ENCODE data around the gene TDRD3.

TDRD3 gene

DNA sequence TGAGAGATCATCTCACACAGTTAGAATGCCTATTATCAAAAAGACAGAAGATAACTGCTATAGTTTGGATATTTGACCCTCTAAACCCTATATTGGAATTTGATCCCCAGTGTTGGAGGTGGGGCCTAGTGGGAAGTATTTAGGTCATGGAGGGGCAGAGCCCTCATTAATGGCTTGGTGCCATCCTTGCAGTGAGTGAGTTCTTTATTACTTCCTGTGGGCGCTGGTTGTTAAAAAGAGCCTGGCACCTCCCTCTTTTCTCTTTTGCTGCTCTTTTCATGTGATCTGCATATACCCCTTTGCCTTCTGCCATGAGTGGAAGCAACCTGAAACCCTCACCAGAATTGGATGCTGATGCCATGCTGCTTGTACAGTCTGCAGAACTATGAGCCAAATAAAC lies 66.8 kb downstream of the TDRD3 start:
- no peak for DNase-seq

DNA sequence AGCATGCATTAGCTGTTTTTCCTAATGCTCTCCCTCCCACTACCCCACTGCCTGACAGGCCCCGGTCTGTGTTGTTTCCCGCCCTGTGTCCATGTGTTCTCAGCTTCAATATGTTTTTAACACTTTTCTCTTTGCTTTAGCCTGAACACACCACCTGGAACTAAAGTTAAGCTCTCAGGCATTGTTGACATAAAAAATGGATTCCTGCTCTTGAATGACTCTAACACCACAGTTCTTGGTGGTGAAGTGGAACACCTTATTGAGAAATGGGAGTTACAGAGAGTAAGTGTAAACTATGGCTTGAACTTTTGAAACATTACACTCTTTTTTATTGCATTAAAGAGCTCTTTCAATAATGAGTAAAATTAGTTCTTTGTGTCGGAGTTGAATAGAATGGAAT lies 70.1 kb downstream of the TDRD3 start:
- no peak for DNase-seq

DNA sequence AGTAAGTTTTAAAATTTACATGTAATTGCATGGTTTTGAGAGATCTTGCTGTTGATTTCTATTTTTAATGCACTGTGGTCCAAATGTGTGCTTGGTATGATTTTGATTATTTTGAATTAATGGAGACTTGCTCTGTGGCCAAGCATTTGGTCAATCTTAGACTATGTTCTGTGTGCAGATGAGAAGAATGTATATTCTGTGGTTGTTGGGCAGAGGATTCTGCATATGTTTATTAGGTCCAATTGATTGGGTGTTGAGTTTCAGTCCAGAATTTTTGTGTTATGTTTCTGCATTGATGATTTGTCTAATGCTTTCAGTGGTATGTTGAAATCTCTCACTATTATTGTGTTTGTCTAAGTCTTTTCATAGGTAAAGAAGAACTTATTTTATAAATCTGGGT lies 82.3 kb downstream of the TDRD3 start:
- DNase-seq, result no peak

DNA sequence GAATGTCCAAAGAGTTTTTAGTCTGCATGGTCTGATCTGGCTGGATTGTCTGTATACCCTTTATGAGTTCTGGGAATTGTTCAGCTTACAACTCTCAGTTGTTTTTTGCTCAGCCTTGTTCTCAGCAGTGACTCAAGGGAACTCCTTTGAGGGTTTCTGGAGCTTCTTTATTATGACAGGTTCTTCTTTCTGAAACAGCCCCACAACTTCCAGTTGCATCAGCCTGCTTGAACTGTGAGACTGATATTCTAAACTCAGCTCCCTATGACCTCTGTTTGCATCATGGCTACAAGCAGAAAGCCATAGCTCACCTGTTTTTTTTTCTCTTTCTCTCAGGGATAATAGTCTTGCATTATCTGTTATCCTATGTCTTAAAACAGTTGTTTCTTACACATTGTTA lies 85.0 kb downstream of the TDRD3 start:
- no peak for DNase-seq

DNA sequence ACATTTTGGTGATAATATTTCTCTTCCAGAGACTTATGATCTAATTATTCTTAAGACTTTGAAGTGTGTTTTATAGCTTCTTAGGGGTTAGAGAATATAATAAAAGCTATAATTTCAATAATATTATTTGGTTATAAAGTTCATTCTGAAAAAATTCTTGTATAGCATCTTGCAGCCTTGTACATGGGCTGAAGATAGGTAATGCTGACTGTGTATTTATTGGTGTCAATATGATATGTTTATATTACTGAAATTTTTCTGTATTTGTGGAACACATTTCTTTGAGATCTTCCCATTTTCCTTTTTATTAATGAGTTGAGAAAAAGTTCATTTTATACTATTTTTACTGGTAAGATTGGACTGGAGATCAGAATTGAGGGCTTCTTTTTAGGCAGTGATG lies 87.8 kb downstream of the TDRD3 start:
- DNase-seq, result no peak

DNA sequence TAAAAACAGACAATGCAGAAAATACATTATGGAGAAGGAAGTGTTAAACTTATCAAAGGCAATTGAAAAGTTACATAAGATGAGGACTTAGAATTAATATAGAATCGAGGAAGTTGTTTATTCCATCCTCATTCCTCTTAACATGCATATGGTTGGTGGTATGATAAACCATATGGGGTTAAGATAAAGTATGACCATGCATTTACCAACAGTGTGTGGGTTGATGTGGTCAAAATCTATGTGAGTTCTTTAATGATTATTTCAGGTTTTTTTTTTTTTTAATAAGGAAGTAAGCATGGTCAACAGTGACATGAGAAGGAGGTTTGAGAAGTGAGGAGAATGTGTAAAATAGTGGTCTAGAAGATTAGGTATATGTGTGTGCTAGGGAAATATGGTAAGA lies 94.5 kb downstream of the TDRD3 start:
- DNase-seq, result no peak

DNA sequence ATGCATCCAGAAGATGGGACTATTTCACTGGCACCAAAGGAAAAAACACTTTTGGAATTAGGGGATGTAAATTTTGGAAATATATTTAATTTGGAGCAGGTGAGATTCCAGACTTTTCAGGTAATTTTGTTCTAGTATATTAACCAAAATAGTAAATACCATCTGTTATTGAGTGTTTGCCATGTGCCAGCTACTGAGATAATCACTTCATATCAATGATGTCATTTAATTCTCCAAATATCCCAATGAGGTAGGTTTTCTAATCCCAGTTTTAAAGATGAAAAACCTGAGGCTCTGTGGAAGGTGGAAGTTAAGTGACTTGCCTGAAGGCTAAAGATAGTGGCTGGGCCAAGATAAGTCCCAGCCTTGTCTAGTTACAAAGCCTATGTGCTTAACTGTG lies 95.2 kb downstream of the TDRD3 start:
- no peak for DNase-seq

DNA sequence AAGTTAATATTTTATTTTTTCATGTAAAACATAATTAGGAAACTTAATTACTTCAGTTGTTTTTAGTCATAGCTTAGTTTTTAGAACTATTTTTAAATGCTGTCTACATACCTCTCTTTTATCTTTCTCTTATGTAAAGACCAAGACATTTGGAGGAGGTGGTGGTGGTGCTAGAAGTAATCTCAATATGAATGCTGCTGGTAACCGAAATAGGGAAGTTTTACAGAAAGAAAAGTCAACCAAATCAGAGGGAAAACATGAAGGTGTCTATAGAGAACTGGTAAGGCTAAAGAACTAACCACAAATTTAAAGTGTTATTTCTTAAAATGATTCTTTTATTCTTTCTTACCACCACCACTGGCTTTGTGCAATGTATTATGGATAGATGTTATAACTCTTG lies 97.3 kb downstream of the TDRD3 start:
- DNase-seq, result no peak

DNA sequence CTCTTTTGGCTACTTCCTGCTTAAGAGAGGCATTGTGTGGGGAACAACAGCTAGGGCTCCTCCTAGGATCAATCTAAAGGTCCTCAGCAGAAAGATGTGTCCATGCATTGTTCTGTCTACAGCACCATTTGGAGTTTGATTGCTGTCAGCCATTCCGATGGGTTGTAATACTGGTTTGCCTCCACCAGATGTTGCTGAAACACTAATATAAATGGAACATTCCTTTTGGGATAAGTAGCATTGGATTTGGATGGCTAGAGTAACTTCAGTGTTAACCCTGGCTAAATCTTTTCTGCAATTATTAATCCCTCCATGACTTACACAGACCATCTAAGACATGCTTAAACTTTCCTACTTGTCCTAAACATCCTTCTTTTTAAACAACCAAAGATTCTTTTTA lies 104.2 kb downstream of the TDRD3 start:
- no peak for DNase-seq

DNA sequence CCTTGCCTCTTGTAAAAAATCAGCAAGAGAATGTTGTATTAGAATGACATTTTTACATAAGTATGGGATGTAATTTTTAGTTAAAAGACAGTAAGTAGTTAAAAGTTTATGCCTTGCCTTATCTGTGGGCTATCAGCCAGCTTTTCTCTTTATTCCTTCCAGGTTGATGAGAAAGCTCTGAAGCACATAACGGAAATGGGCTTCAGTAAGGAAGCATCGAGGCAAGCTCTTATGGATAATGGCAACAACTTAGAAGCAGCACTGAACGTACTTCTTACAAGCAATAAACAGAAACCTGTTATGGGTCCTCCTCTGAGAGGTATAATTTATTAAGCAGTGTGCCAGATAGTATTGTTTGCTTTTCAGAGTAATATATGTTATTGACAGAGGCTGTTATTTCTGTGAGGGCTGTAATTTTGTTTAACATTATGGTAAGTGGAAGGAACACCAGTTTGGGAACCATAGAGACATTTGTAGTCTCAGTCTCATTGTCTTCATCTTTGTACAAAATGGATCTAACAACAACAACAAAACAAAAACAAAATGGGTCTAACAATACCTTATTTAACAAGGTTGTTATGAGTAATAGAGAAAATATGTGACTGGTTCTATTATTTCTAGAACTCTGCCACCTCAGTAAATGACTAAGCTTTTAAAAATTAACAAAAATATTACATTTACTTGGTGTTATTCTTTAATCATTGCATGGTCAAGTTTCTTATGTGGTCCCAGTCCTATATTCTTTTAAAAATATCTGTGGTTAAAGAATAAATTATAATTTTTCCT lies 112.8 kb downstream of the TDRD3 start:
- DNase-seq, result no peak

DNA sequence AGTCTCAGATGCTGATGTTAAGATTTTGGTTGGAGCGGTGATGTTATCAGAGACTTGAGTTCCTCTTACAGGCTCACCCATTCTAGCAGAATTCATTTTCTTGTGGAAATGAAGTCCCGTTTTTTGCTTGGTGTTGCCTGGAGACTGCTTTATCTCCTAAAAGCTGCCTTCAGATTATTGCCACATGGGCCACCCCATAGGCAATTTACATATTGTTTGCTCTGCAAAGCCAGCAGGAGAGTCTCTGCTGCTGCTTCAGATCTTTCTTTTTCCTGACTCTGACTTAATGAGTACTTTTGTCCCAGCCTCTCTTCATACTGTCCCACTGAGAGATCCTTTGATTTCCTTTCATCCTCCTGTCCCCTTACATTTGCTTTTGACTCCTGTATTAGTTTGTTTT lies 114.6 kb downstream of the TDRD3 start:
- DNase-seq, result no peak

DNA sequence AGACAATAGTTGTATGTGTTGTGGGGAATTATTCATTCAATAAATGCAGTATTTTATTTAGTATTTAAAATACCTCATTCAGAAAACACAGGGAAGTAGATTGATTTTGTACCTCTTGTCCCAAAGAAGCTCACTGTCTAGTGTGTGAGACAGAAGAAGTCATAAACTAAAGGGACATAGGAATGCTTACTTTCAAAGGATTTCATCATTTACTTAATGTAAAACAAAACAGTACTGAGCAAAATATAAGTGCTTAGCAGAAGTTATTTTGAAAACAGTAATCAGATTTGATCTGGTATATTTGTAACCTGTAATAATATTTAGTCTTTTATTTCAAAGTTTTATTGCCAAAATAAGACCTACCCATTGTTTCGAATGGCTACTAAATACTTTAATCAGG lies 117.9 kb downstream of the TDRD3 start:
- no peak for DNase-seq

DNA sequence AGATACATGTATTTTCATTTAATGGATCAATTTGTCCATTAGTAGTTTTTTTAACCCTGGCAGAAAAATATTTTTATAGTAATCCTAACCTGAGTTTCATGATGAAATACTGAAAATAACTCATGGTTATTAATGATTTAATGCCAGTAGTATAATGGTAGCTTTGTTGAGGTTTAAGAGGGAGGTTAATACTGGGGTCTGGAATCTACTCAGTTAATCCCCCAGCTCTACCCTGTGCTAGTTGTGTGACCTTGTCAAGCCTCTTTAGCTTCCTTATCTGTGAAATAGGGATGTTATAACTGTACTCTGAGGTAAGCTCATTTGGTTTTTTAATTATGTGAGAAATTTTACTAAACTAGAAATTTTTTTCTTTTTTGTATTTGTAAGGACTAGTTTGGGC lies 122.5 kb downstream of the TDRD3 start:
- no peak for DNase-seq

DNA sequence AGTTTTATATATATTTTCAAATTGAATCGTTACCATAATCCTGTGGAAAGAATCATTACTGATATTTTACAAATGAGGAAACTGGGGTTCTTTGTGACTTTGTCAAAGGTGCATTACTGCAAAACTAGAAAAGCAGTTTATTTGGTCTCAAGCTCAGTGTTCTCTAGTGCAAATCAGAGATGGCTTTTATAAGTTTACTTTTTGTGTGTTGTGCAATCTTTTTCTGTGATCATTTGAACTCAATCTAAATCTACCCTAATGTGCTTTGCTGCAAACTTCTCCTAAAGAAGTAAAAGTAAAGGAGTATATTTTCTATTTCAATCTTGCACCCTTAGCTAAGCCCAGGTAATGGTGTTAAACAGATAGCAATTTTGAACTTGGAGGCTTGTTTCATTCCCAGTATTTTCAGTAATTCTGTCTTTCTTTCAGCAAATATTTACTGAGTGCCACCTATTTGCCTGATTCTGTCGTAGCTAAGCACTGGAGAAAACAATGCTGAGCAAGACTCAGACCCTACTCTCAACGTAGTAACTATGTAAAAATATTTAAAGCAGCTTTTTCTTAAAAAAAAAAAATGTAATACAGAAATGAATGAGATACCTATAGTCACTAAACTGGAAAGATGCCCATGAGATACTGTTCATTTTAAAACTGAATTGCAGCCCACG lies 124.0 kb downstream of the TDRD3 start:
- no peak for DNase-seq

DNA sequence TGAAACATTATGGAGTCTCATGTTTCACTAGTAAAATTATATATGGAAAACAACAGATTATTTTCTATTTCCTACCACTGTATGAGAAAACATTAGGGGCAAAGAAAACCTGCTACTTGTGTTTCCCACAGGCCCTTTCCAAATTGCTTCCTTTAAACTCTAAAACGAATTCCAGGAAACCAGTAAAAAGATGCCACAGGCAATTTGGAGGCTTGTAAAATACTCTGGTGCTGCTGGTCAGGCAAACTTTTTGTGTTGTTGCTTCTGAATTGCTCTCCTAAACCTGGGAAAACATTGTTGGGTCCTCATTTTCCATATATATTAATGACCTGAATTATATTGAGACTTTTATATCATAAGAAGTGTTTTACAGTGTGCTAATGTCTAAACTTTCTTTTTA lies 141.5 kb downstream of the TDRD3 start:
- no peak for DNase-seq

DNA sequence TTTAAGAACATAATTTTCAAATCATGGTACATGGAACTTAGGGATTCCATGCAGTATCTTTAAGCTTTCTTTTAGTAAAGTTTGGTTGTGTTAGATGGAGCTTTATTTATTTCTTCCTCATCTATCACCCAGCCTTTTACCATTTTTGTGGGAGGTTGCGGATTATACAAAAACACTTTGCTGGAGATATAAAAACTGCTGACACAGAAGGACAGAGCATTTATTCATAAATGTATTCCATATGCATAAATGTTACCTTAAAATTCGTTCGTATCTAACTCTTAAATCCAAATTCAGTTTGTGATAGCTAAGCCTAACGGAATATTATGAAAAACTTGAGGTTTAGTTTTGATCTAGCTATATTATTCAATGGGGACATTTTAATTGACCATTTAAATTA lies 143.3 kb downstream of the TDRD3 start:
- no peak for DNase-seq

DNA sequence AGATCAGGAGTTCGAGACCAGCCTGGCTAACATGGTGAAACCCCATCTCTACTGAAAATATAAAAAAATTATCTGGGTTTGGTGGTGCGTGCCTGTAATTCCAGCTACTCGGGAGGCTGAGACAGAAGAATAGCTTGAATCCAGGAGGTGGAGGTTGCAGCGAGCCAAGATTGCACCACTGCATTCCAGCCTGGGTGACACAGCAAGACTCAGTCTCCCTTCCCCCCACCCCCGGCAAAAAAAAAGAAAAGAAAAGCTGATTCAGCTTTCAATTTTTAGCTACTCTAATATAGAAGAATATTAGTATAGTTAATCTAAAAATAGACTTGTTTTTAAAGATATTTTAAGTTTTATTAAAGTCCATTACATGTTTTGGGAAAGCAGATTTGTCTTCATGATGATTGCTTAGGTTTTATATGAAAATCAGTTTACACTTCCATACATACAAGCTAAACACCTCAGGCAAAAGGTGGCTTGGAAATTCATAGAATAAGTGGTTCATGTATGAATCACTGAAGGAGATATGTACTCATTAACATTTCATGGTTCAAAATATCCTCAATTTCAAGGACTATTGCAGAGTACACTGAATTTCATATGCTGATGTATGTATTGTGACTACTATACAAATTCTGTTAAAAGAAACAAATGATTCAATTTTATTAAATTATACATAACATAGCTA lies 165.2 kb downstream of the TDRD3 start:
- DNase-seq, result no peak

DNA sequence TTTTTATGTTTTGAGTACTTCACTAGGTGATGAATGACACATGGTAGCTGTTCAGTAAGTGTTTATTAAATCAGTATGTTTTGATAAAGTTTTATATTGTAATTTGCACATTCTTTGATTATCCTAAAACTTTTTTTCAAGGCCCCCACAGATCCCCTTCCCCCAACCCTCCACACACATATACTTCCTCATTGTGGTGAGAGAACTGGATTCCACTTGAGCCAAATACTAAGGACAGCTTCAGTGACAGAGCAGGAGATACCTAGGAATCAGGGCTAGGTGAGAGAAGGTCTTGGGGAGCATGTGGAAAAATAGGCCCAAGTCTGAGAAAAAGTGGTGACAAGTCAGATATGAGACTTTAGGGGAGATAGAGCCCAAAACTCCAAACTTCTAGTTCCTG lies 174.6 kb downstream of the TDRD3 start:
- DNase-seq, result no peak

DNA sequence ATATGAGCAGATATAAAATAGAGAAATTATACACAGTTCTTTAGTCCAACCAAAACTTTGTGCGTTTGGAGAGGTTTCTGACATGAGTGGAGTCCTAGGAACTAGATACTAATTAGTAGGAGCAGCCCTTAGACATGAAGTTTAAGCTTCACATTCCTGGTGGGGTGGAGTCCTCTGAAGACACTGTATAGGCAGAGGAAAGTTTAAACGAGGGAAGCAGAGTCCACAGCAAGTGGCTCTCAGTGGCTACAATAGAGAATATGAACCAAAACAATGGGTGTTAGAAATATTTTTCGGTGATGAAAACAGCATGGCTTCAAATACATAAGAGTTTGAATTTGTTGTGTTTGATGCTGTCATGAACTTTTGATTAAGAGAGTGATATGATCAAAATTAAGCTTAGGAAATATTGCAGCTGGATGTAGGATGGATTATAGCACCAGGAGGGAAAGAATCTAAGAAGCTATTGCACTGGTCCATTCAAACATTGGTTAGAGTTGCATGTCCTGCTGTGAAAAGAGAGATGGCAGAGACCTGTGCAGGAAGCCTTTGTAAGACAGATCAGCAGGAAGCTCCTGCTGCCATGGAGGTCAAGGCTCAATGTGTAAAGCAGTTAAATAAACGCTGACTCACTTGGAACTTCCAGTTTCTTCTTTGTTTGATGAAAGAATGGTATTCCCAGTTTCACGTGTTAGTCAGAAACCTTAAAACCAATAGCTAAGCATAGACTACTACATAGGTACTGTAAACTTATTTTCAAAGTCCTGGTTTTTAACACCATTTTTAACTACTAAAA lies 175.2 kb downstream of the TDRD3 start:
- no peak for DNase-seq

DNA sequence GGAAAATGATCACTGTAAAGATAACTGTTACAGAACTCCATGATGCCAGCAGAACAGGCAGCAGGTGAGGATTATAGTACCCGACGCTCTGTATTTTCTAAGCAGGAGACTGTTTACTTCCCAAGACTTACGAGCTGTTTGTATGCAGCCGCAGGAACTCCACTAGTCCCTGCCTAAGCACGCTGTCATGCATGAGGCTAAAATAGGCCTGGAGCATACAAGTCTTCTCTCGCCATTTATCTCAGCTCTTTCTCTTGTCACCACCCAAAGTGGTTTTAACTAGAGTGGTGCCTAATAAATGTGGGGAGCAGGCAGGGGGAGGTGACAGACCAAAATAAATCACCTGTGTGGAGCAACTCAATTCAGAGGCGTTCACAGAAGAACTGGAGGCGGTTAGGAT lies 175.8 kb downstream of the TDRD3 start:
- DNase-seq, result no peak

DNA sequence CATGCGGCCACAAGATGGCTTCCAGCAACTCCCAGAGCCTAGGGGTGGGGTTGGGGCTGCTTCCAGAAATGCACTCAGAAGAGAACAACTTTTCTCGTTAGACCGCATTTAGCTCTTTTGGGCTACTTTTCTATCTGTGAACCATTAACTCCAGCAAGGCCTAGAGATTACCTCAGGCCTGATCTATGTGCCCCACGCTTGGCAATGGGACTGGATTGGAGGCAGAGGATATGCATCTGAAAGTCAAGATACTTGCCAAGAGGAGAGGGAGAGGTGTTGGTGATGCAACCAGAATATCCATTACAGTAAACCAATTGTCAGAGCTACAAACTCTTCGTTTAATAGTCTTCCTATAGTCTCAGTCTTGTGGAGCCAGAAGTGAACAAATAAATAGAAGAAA lies 177.7 kb downstream of the TDRD3 start:
- DNase-seq, result no peak

DNA sequence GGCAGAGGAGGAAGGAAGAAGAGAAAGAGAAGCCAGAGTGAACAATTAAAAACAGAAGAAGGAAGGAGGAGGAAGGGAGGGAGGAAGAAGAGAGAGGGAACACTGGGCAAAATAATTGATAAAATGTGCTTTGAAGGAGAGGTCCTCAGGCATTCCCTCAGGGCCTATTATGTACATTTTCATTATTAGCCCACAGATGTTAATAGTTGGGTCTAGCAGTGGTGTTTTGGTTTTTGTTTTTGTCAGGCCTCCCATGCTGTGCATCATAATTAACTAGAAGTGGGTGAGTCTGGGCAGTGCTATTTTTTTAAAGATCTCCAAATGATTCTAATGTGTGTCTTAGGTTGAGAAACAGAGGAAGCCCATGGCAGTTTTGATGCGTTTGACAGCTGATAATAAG lies 178.1 kb downstream of the TDRD3 start:
- no peak for DNase-seq

DNA sequence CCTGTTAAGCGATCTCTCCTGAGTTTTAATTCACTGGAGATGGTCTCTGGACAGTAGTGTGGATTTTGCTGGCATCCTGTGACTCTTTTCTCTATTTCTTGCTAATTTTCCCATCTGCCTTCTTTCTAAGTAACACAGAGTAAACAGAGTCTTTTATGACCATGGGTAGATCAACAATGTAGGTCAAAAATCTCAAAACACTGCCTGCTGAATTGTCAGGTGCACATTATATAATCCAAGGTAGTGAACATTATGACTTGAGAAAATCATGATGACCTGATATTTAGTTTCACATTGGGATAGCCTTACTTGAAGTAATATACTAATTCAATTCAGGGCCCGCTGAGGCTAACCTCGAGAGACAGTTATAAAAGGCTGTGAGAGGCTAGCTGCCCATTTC lies 180.7 kb downstream of the TDRD3 start:
- DNase-seq, result no peak
